DOHH2 (cell line): ENCODE measurements around the gene INHBC.

Experiments used
- EZH2phosphoT487 ChIP-seq: fragments of 200-600 bp; sonication (generic); IDR thresholded peaks from 2 replicates; pipeline ENCODE4 v1.6.1; 2017; ENCODE audit warnings: borderline replicate concordance, mild to moderate bottlenecking, antibody characterized with exemption, low read length, moderate library complexity, mixed read lengths
- TF ChIP-seq, protein P1 (sequence below): fragments of 200-600 bp; sonication (generic); IDR thresholded peaks from one replicate; pipeline ENCODE4 v1.5.1; 2014; ENCODE audit warnings: antibody characterized with exemption, mild to moderate bottlenecking, low read depth, low read length; ENCODE audit not compliant: poor library complexity, severe bottlenecking

DNA sequence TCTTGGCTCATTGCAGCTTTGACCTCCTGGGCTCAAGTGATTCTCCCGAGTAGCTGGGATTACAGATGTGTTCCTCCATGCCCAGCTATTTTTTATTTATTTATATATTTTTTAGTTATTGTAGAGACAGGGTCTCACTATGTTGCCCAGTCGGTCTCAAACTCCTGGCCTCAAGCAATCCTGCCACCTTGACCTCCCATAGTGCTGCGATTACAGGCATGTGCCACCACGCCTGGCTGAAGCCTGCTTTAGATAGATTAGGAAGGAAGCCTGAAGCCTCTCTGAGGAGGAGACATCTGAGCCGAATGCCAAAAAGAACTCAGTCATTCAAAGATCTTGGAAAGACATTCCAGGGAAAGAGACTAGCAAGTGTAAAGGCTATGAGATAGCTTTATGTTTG lies 10.2 kb downstream of the INHBC start:
- TF ChIP-seq, protein P1, sequence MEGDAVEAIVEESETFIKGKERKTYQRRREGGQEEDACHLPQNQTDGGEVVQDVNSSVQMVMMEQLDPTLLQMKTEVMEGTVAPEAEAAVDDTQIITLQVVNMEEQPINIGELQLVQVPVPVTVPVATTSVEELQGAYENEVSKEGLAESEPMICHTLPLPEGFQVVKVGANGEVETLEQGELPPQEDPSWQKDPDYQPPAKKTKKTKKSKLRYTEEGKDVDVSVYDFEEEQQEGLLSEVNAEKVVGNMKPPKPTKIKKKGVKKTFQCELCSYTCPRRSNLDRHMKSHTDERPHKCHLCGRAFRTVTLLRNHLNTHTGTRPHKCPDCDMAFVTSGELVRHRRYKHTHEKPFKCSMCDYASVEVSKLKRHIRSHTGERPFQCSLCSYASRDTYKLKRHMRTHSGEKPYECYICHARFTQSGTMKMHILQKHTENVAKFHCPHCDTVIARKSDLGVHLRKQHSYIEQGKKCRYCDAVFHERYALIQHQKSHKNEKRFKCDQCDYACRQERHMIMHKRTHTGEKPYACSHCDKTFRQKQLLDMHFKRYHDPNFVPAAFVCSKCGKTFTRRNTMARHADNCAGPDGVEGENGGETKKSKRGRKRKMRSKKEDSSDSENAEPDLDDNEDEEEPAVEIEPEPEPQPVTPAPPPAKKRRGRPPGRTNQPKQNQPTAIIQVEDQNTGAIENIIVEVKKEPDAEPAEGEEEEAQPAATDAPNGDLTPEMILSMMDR: no peak
- TF ChIP-seq EZH2phosphoT487: no peak
